Measurements from ENCODE around the gene MOAP1. TPM values are rescaled to one million over a fixed set of nuclear protein-coding genes. Genes with fewer than 3 reads are reported as not detected.

The MOAP1 gene
- total and polyA plus RNA-seq, 8 donors, result 7.9 to 21.4 (median 10.1) TPM

GRCh38 chr14:93230539-93230938 is 45.8 kb upstream of the MOAP1 start:
- Histone ChIP-seq H3K36me3 (peaks cover 0 to 18% (median 8%) of the 10 kb centered on the region in 3 donors), H3K9me3 (no peaks in the 10 kb centered on the region), H3K4me3 (no peak overlapping the region), H3K4me1 (no peaks in the 10 kb centered on the region), H3K27ac (no peak overlapping the region), H3K27me3 (no peaks in the 10 kb centered on the region)
- DNase-seq, result peak in 1 of 6 donors; percentile 65
- WGBS, 2 donors, result 93 to 95% methylated on average over 16 of the region's 16 CpGs
- intact Hi-C loops (cut with DNase I), result no loop called here
- ATAC-seq, result no peak
- no peak for TF ChIP-seq CTCF (IDR thresholded peaks at IDR 0.05)
- no peak for FAIRE-seq

- H3K27ac ChIP-seq, result no peak overlapping the region
- no peaks in the 10 kb centered on the region for H3K4me1 ChIP-seq
- no peak for FAIRE-seq
- H3K27me3 ChIP-seq, result no peaks in the 10 kb centered on the region
- TF ChIP-seq CTCF (IDR thresholded peaks at IDR 0.05), result no peak
- WGBS, 2 donors, result 96 to 98% methylated on average over 8 of the region's 8 CpGs
- no peak for DNase-seq
- no peak overlapping the region for H3K4me3 ChIP-seq
- H3K36me3 ChIP-seq, result peaks cover 0 to 18% (median 8%) of the 10 kb centered on the region in 3 donors
- intact Hi-C loops (cut with DNase I), result no loop called here
- no peaks in the 10 kb centered on the region for H3K9me3 ChIP-seq
- no peak for ATAC-seq
Measured at GRCh38 chr14:93228550-93228949, 43.9 kb upstream of the MOAP1 start.

GRCh38 chr14:93223565-93223964 is 38.9 kb upstream of the MOAP1 start:
- FAIRE-seq, result no peak

GRCh38 chr14:93220509-93220908 is 35.8 kb upstream of the MOAP1 start:
- Histone ChIP-seq H3K27me3 (no peaks in the 10 kb centered on the region), H3K36me3 (peaks cover 0 to 35% (median 6%) of the 10 kb centered on the region in 3 donors), H3K9me3 (no peaks in the 10 kb centered on the region), H3K4me1 (no peaks in the 10 kb centered on the region), H3K4me3 (no peak overlapping the region), H3K27ac (no peak overlapping the region)
- no peak for TF ChIP-seq CTCF (IDR thresholded peaks at IDR 0.05)
- no peak for FAIRE-seq
- DNase-seq, result no peak
- intact Hi-C loops (cut with DNase I), result no loop called here
- no peak for ATAC-seq

More at GRCh38 chr14:93223565-93223964, 38.9 kb upstream of the MOAP1 start:
- intact Hi-C loops (cut with DNase I), result no loop called here
- H3K27ac ChIP-seq, result no peak overlapping the region
- no peak overlapping the region for H3K4me3 ChIP-seq
- ATAC-seq (no peak), DNase-seq (peak in 1 of 6 donors; percentile 44)
- no peaks in the 10 kb centered on the region for H3K9me3 ChIP-seq
- TF ChIP-seq CTCF (IDR thresholded peaks at IDR 0.05), result no peak
- WGBS, 2 donors, result 97% methylated on average over 27 of the region's 27 CpGs
- peaks cover 0 to 42% (median 13%) of the 10 kb centered on the region in 3 donors for H3K36me3 ChIP-seq
- no peaks in the 10 kb centered on the region for H3K27me3 ChIP-seq
- H3K4me1 ChIP-seq, result no peaks in the 10 kb centered on the region

- Histone ChIP-seq H3K9me3 (no peaks in the 10 kb centered on the region), H3K27me3 (no peaks in the 10 kb centered on the region), H3K36me3 (peaks cover 0 to 35% (median 9%) of the 10 kb centered on the region in 3 donors), H3K4me3 (no peak overlapping the region), H3K27ac (no peak overlapping the region), H3K4me1 (peaks cover 0 to 8% (median under 1%) of the 10 kb centered on the region in 3 donors)
- ATAC-seq, result peak; percentile 72 to 95 (median 92)
- intact Hi-C loops (cut with DNase I), result loop anchor here in 1 of 3 donors (10.0 kb wide), 1 partner anchor 104 kb away; the partner anchor contains the start of gene ITPK1
- no peak for FAIRE-seq
- 30 to 31% methylated on average over 3 of the region's 3 CpGs for WGBS, 2 donors
- peak in 3 of 6 donors; percentile 44 to 64 (median 46) for DNase-seq
- TF ChIP-seq CTCF (IDR thresholded peaks at IDR 0.05), result peak; percentile 10 to 48 (median 30)
Measured at GRCh38 chr14:93219103-93219726, 34.5 kb upstream of the MOAP1 start.

Data from pancreas (tissue), 10 donors.